HepG2 (cell line): ENCODE results near the gene RPP25L. TPM values are rescaled to one million over a fixed set of nuclear protein-coding genes. Genes with fewer than 3 reads are reported as not detected.

Source experiments
- DR1 ChIP-seq: sonication (generic); formaldehyde crosslinking; IDR thresholded peaks from 2 replicates; pipeline ENCODE4 v1.8.0; 2021; ENCODE audit warnings: mild to moderate bottlenecking, missing genetic modification reagents, inconsistent platforms
- FOSL2 ChIP-seq: sonication (generic); formaldehyde crosslinking; IDR thresholded peaks from 2 replicates; pipeline ENCODE4 v1.4.0; 2020; ENCODE audit warnings: missing genetic modification reagents
- GABPA ChIP-seq, 2 experiments: IDR thresholded peaks; 2 replicates each; pipeline ENCODE4 v1.6.1; 2011 to 2016; ENCODE audit warnings: low read depth in 2 of 2, low read length in 1 of 2, missing biosample characterization in 1 of 2, missing genetic modification characterization in 1 of 2
- GATAD1 ChIP-seq: IDR thresholded peaks from 2 replicates; pipeline ENCODE4 v1.6.1; 2016; ENCODE audit warnings: missing genetic modification reagents, missing compliant biosample characterization
- GATAD2A ChIP-seq: IDR thresholded peaks from 2 replicates; pipeline ENCODE4 v1.6.1; 2016
- NR0B2 ChIP-seq: sonication (generic); formaldehyde crosslinking; IDR thresholded peaks from 2 replicates; pipeline ENCODE4 v1.4.0; 2020; ENCODE audit warnings: mild to moderate bottlenecking, missing genetic modification reagents
- PITX1 ChIP-seq: sonication (generic); formaldehyde crosslinking; IDR thresholded peaks from 2 replicates; pipeline ENCODE4 v1.5.1; 2020; ENCODE audit warnings: mild to moderate bottlenecking, missing genetic modification reagents
- RFXANK ChIP-seq: IDR thresholded peaks from 2 replicates; pipeline ENCODE4 v1.6.1; 2016
- RNF219 ChIP-seq: sonication (generic); formaldehyde crosslinking; IDR thresholded peaks from 2 replicates; pipeline ENCODE4 v1.5.0; 2020; ENCODE audit warnings: mild to moderate bottlenecking, missing genetic modification reagents
- SETDB1 ChIP-seq: sonication (generic); formaldehyde crosslinking; IDR thresholded peaks from 2 replicates; pipeline ENCODE4 v1.5.1; 2020; ENCODE audit warnings: missing genetic modification reagents, mild to moderate bottlenecking, borderline replicate concordance
- SRSF1 ChIP-seq: fragments of 200-400 bp; formaldehyde crosslinking; optimal IDR thresholded peaks from 2 replicates; pipeline ENCODE3; 2017; ENCODE audit warnings: mild to moderate bottlenecking, low read depth, low read length, moderate library complexity
- THRA ChIP-seq: sonication (generic); formaldehyde crosslinking; IDR thresholded peaks from 2 replicates; pipeline ENCODE4 v1.4.0; 2020; ENCODE audit warnings: missing genetic modification reagents, borderline replicate concordance
- ZBTB10 ChIP-seq: sonication (generic); formaldehyde crosslinking; IDR thresholded peaks from 2 replicates; pipeline ENCODE4 v1.4.0; 2020; ENCODE audit warnings: missing genetic modification reagents, borderline replicate concordance
- ZBTB37 ChIP-seq: sonication (generic); formaldehyde crosslinking; IDR thresholded peaks from 2 replicates; pipeline ENCODE4 v1.4.0; 2020; ENCODE audit warnings: mild to moderate bottlenecking, missing genetic modification reagents
- ZFY ChIP-seq: sonication (generic); formaldehyde crosslinking; IDR thresholded peaks from 2 replicates; pipeline ENCODE4 v1.4.0; 2020; ENCODE audit warnings: missing genetic modification reagents
- ZNF121 ChIP-seq: sonication (generic); formaldehyde crosslinking; IDR thresholded peaks from 2 replicates; pipeline ENCODE4 v1.5.0; 2020; ENCODE audit warnings: mild to moderate bottlenecking, missing genetic modification reagents
- ZNF549 ChIP-seq: sonication (generic); formaldehyde crosslinking; IDR thresholded peaks from 2 replicates; pipeline ENCODE4 v1.5.0; 2020; ENCODE audit warnings: missing genetic modification reagents
- ZNF784 ChIP-seq: sonication (generic); formaldehyde crosslinking; IDR thresholded peaks from 2 replicates; pipeline ENCODE4 v1.5.1; 2020; ENCODE audit warnings: missing genetic modification reagents, mild to moderate bottlenecking, borderline replicate concordance
- ZNF841 ChIP-seq: sonication (generic); formaldehyde crosslinking; IDR thresholded peaks from 2 replicates; pipeline ENCODE4 v1.8.1; 2023; ENCODE audit warnings: missing genetic modification reagents, borderline replicate concordance
- polyA plus RNA-seq, 8 experiments: library from polyadenylated mRNA; depleted of rRNA in 3 of 8; stranded (reverse) in 7 of 8; unstranded in 1 of 8; fragments of >200 nt; fragmentation: Illumina TruSeq in 4 of 8; extraction: Trizol in 4 of 8; gene quantifications; 2 replicates each; pipeline versions ENCODE4 v1.2.1 to v1.2.3, GENCODE V29; 2011 to 2016; ENCODE audit warnings: low read depth in 4 of 8, missing spikeins in 1 of 8, mixed read lengths in 1 of 8; ENCODE audit not compliant: insufficient read depth in 1 of 8
- total RNA-seq, 5 experiments: library from RNA; depleted of rRNA; stranded (reverse); fragments of >200 nt; fragmentation: Illumina TruSeq; extraction: Trizol; gene quantifications; 2 replicates each; pipeline ENCODE4 v1.2.3, GENCODE V29; 2016; ENCODE audit warnings: low read depth in 1 of 5

Gene RPP25L
- total and polyA plus RNA-seq, 2 of the 13 experiments (the other 11 are each of a cell fraction or from before 2014, with no cell fraction given), result 24.5 to 27.3 TPM

- peak; percentile 51; the same call in 1 of the 2 replicates for TF ChIP-seq ZNF784 (CRISPR knock-in tag)
- peak; percentile 37; the same call in 1 of the 2 replicates for TF ChIP-seq DR1
- no peak for TF ChIP-seq GABPA (IDR thresholded peaks at IDR 0.05; ENCODE audit: low read depth, low read length)
- TF ChIP-seq GABPA (CRISPR knock-in tag; IDR thresholded peaks at IDR 0.05; ENCODE audit: low read depth), result peak; percentile 38
- peak; percentile 58 for TF ChIP-seq FOSL2
- TF ChIP-seq ZBTB10 (CRISPR knock-in tag), result 0 out of 2 replicates have a peak, but pooled peaks have one; percentile 22
- TF ChIP-seq SRSF1, result peak; percentile 64
- peak; percentile 57; the same call in 1 of the 2 replicates for TF ChIP-seq ZNF121 (CRISPR knock-in tag)
- peak; percentile 12 for TF ChIP-seq THRA (CRISPR knock-in tag)
- TF ChIP-seq SETDB1 (CRISPR knock-in tag), result no peak
- TF ChIP-seq ZBTB37 (CRISPR knock-in tag), result peak; percentile 18; the same call in 1 of the 2 replicates
- TF ChIP-seq RNF219 (CRISPR knock-in tag), result no peak
- peak; percentile 81 for TF ChIP-seq GATAD2A
- TF ChIP-seq GATAD1 (CRISPR knock-in tag), result peak; percentile 75
- 0 out of 2 replicates have a peak, but pooled peaks have one; percentile 42 for TF ChIP-seq RFXANK (CRISPR knock-in tag)
- peak; percentile 70 for TF ChIP-seq PITX1 (CRISPR knock-in tag)
- no peak for TF ChIP-seq ZNF841 (CRISPR knock-in tag)
- peak; percentile 55; the same call in 1 of the 2 replicates for TF ChIP-seq NR0B2 (CRISPR knock-in tag)
- TF ChIP-seq ZFY, result peak; percentile 96
- TF ChIP-seq ZNF549, result no peak
Observed at GRCh38 chr9:34646211-34647083, 34.5 kb upstream of the RPP25L start, which contains the start of gene GALT (continued).
